Fibroblast of the aortic adventitia (primary cell): ENCODE data around the gene PKP2. TPM values are rescaled to one million over a fixed set of nuclear protein-coding genes. Genes with fewer than 3 reads are reported as not detected.

Source experiments
- DNase-seq: peaks from one replicate; pipeline ENCODE4 v3.0.0-alpha.2; 2010; ENCODE audit warnings: low read depth
- H3K4me3 ChIP-seq: 2 replicates; pipeline ENCODE4 v1.5.1; 2011; ENCODE audit warnings: low read depth, mild to moderate bottlenecking, control low read depth, low read length, moderate library complexity
- CTCF ChIP-seq: IDR thresholded peaks from 2 replicates; pipeline ENCODE4 v1.5.1; 2011; ENCODE audit warnings: mild to moderate bottlenecking, low read length, control low read depth, inconsistent platforms; ENCODE audit not compliant: insufficient read depth
- total RNA-seq: library from RNA; depleted of rRNA; stranded (reverse); fragments of >200 nt; gene quantifications from 2 replicates; pipeline ENCODE4 v1.2.3, GENCODE V29; 2012; ENCODE audit warnings: low replicate concordance

Gene PKP2
- total RNA-seq, 1 donor, result 0.45 TPM

GRCh38 chr12:32821293-32821692 is 75.3 kb downstream of the PKP2 start:
- H3K4me3 ChIP-seq, result no peak overlapping the region
- no peak for TF ChIP-seq CTCF
- no peak for DNase-seq

GRCh38 chr12:32820376-32820931 is 76.1 kb downstream of the PKP2 start:
- no peak for TF ChIP-seq CTCF

GRCh38 chr12:32819424-32819823 is 77.2 kb downstream of the PKP2 start:
- no peak for DNase-seq
- TF ChIP-seq CTCF, result no peak
- H3K4me3 ChIP-seq, result no peak overlapping the region

More at GRCh38 chr12:32820376-32820931, 76.1 kb downstream of the PKP2 start:
- no peak overlapping the region for H3K4me3 ChIP-seq
- no peak for DNase-seq

GRCh38 chr12:32811686-32812392 is 84.7 kb downstream of the PKP2 start:
- H3K4me3 ChIP-seq, result no peak overlapping the region
- TF ChIP-seq CTCF, result no peak
- DNase-seq, result no peak

GRCh38 chr12:32809846-32810245 is 86.7 kb downstream of the PKP2 start:
- no peak for DNase-seq
- H3K4me3 ChIP-seq, result no peak overlapping the region
- no peak for TF ChIP-seq CTCF

- no peak for DNase-seq
- TF ChIP-seq CTCF, result no peak
- no peak overlapping the region for H3K4me3 ChIP-seq
These were observed 87.4 kb downstream of the PKP2 start for GRCh38 chr12:32809196-32809595.
